ENCODE data around the gene GPR156. TPM values are rescaled to one million over a fixed set of nuclear protein-coding genes. Genes with fewer than 3 reads are reported as not detected.
"Not testable (repeated sequence)": the region's sequence is repeated elsewhere in the genome, so short reads cannot be mapped to it uniquely, and the experiment has no call there.

Gene GPR156
- total RNA-seq, 1 donor from 2014 or later = 0.21 TPM

DNA sequence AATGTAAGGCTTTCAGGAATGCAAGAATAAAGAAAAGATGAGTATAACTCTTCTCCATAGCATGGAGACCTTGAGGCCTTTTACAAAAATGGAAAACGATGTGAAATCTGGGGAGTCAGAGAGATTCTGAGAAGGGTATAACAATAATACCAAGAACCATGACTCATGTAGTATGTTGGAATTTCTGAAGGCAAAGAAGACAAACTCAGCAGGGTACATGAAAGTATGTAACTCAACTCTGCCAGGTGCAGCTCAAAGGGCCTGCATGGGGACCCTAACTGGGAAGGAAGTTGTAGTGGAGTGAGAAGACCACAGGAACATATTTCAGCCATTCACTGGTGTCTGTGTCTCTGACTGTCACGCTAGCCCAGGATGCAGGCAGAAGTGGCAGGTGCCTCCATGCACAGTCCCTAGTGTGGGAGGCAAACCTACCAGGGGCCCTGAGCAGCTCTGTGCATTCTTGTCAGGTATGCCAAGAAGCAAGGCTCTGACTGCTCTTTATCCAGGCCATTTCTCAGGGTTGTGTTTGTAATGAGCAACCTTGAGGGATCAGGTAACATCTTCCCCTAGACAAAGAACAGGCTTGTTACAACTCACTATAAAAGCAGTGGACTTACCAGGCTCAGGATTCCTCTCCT lies 57.2 kb downstream of the GPR156 start:
- no peaks in the 10 kb centered on the region for H3K27me3 Mint-ChIP-seq (ENCODE audit: unreplicated experiment)
- TF ChIP-seq, protein P1, sequence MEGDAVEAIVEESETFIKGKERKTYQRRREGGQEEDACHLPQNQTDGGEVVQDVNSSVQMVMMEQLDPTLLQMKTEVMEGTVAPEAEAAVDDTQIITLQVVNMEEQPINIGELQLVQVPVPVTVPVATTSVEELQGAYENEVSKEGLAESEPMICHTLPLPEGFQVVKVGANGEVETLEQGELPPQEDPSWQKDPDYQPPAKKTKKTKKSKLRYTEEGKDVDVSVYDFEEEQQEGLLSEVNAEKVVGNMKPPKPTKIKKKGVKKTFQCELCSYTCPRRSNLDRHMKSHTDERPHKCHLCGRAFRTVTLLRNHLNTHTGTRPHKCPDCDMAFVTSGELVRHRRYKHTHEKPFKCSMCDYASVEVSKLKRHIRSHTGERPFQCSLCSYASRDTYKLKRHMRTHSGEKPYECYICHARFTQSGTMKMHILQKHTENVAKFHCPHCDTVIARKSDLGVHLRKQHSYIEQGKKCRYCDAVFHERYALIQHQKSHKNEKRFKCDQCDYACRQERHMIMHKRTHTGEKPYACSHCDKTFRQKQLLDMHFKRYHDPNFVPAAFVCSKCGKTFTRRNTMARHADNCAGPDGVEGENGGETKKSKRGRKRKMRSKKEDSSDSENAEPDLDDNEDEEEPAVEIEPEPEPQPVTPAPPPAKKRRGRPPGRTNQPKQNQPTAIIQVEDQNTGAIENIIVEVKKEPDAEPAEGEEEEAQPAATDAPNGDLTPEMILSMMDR (IDR thresholded peaks at IDR 0.05; ENCODE audit: unreplicated experiment) = no peak
- no peaks in the 10 kb centered on the region for H3K36me3 Mint-ChIP-seq (ENCODE audit: low read depth, unreplicated experiment)
- no peak for DNase-seq (ENCODE audit: low spot score)
- H3K4me3 Mint-ChIP-seq (ENCODE audit: unreplicated experiment) = no peak overlapping the region
- H3K27ac Mint-ChIP-seq (ENCODE audit: unreplicated experiment) = no peak overlapping the region
- no peaks in the 10 kb centered on the region for H3K9me3 Mint-ChIP-seq (ENCODE audit: unreplicated experiment)
- no peaks in the 10 kb centered on the region for H3K4me1 Mint-ChIP-seq (ENCODE audit: unreplicated experiment)

DNA sequence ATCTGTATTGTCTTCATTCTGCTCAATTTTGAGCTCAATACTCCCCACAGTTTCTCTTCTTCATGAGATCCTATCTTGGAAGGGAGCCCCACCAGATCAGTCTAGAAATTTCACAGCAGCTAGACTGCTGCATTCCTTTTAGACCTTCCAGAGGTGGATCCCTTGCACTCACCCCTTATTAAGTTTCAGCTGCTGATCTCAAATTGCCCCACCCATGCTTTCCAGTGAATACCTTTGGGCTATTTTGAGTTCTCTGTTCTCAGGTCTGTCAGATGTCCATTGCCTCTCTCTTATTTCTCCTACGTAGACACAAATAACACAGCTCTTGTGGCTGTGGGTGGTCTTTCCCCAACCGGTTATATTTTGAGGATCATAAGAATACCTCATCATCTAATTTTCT lies 60.8 kb downstream of the GPR156 start:
- no peak for DNase-seq (ENCODE audit: low spot score)
- H3K4me1 Mint-ChIP-seq (ENCODE audit: unreplicated experiment) = no peaks in the 10 kb centered on the region

DNA sequence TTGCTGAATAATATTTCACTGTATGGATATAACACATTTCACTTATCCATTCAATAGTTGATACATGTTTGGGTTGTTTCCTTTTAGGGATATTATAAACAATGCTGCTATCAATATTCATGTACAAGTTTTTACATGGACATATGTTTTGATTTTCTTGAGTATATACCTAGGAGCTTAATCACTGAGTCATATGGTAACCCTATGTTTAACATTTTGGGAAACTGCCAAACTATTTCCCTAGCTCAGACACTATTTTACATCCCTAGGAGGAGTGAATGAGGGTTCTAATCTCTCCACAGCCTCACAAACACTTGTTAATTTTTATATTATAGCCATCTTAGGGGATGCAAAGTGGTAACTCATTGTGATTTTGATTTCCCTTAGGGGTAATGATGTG lies 66.0 kb downstream of the GPR156 start:
- Mint-ChIP-seq H3K4me3 (ENCODE audit: unreplicated experiment) (no peak overlapping the region), H3K27ac (ENCODE audit: unreplicated experiment) (no peak overlapping the region), H3K36me3 (ENCODE audit: low read depth, unreplicated experiment) (no peaks in the 10 kb centered on the region), H3K27me3 (ENCODE audit: unreplicated experiment) (no peaks in the 10 kb centered on the region), H3K4me1 (ENCODE audit: unreplicated experiment) (no peaks in the 10 kb centered on the region), H3K9me3 (ENCODE audit: unreplicated experiment) (no peaks in the 10 kb centered on the region)
- no peak for DNase-seq (ENCODE audit: low spot score)
- TF ChIP-seq, protein P1 (IDR thresholded peaks at IDR 0.05; ENCODE audit: unreplicated experiment) = no peak

More for the DNA sequence above, 60.8 kb downstream of the GPR156 start:
- Mint-ChIP-seq H3K27ac (ENCODE audit: unreplicated experiment) (no peak overlapping the region), H3K36me3 (ENCODE audit: low read depth, unreplicated experiment) (no peaks in the 10 kb centered on the region), H3K9me3 (ENCODE audit: unreplicated experiment) (no peaks in the 10 kb centered on the region), H3K27me3 (ENCODE audit: unreplicated experiment) (no peaks in the 10 kb centered on the region), H3K4me3 (ENCODE audit: unreplicated experiment) (no peak overlapping the region)
- TF ChIP-seq, protein P1 (IDR thresholded peaks at IDR 0.05; ENCODE audit: unreplicated experiment) = no peak

DNA sequence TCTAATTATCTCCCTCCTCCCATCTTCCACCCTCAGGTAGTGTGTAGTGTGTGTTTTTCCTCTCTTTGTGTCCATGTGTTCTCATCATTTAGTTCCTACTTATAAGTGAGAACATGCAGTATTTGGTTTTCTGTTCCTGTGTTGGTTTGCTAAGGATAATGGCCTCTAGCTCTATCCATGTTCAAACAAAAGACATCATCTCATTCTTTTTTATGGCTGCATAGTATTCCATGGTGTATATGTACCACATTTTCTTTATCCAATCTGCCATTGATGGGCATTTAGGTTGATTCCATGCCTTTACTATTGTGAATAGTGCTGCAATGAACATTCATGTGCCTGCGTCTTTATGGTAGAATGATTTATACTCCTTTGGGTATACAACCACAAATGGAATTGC lies 68.4 kb downstream of the GPR156 start:
- not testable (repeated sequence) for H3K27ac Mint-ChIP-seq (ENCODE audit: unreplicated experiment); DNase-seq (ENCODE audit: low spot score); H3K9me3 Mint-ChIP-seq (ENCODE audit: unreplicated experiment); H3K36me3 Mint-ChIP-seq (ENCODE audit: low read depth, unreplicated experiment); H3K4me1 Mint-ChIP-seq (ENCODE audit: unreplicated experiment); H3K4me3 Mint-ChIP-seq (ENCODE audit: unreplicated experiment); H3K27me3 Mint-ChIP-seq (ENCODE audit: unreplicated experiment)

DNA sequence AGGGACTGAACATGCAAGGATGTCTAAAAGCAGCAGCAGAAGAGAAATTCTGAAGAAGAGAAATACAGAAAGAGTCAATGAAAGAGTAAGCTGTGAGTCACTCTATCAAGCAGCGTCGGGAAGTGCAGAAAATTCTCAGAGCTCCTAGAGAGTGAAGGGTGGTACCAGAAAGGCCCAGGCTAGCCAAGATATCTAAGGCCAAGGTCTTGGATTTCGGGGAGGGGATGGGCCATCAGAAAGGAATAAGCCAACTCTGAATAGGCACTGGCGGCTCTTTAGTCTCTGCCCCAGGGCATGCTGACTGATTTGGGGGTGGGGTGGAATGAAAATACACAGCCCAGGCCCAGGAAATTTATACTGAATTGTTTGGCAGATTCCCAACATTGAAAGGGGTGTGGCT lies 70.8 kb downstream of the GPR156 start:
- Mint-ChIP-seq H3K36me3 (ENCODE audit: low read depth, unreplicated experiment) (no peaks in the 10 kb centered on the region), H3K4me1 (ENCODE audit: unreplicated experiment) (no peaks in the 10 kb centered on the region), H3K4me3 (ENCODE audit: unreplicated experiment) (no peak overlapping the region), H3K9me3 (ENCODE audit: unreplicated experiment) (no peaks in the 10 kb centered on the region), H3K27me3 (ENCODE audit: unreplicated experiment) (peaks cover 4% of the 10 kb centered on the region), H3K27ac (ENCODE audit: unreplicated experiment) (no peak overlapping the region)
- TF ChIP-seq, protein P1 (IDR thresholded peaks at IDR 0.05; ENCODE audit: unreplicated experiment) = no peak
- DNase-seq (ENCODE audit: low spot score) = no peak

Data from endothelial cell (in vitro differentiated cells).